Colon (tissue), 2 donors: ENCODE measurements around the gene TRAPPC11.
"Not testable (repeated sequence)": the region's sequence is repeated elsewhere in the genome, so short reads cannot be mapped to it uniquely, and the experiment has no call there.

Experiments used
- FAIRE-seq: peaks from 2 replicates; lab custom pipeline; 2012; peaks lifted over from hg19 to GRCh38; lab: Jason Lieb, UNC
- donor health status: control.
- donor health status: control.

TRAPPC11 gene

DNA sequence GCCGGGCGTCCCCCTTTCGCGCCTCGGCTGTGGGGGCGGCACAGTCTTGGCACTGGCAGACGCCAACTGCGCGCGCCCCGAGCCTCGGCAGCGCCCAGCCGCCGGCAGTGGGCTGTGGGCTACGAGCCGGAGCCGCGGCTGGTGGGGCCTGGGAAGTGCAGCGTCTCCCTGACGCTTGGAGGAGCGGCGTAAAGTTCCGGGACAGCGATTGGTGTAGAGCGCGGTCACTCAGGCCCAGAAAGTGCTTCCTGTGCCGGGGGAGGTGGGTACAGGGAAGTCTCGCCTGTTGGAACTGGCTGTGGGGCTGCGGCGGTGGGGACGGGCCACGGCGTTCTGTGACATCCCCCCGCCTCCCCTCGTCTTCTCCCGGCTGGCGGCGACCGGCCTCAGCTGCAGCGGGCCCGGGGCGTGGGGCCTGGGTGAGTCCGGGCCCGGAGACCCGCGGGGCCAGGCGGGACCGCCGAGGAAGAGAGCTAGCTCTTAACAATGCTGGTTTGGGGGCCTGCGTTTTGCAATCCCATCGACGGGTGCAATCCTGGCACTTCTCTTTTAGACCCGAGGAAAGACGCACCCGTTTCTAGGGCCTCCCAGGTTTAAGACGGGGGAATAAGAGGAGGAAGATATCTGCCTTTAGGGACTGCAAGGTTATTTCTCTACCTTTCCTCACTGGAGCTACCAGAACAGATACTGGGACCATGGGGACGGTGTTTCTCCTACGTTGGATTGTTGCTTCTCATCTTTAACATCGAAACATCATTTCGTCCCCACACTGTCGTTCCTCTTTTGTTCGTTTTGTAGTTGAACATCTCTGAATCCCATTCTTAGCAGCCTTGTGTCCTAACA lies at the start of gene TRAPPC11, which contains the start of gene RWDD4:
Gene TRAPPC11 (plus strand): TSS at position 265 of the 843 bp plus-strand sequence. CDS start 4,575 bp downstream, outside the sequence.
Gene RWDD4 (minus strand): TSS at position 157 of the 843 bp plus-strand sequence. CDS start 233 bp downstream, outside the sequence.
- no peak for FAIRE-seq

DNA sequence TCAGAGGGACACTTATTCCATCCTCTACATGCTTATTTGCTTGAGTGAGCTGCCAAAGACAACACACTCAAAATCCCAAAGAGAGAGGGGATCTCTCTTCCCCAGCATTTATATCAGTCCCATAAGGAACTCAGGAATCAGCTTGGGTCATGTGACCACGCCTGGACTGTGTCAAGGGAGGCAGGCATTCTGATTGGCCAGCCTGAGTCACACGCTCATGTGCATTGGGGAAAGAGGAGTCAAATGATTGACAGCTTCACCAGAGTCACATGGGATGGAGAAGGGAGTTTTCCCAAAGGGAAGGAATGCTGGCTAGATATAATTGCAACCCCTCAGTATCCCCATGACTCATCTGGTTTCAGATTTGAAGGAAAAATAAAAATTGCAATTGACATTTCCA lies 49.1 kb upstream of the TRAPPC11 start:
- FAIRE-seq, result no peak

DNA sequence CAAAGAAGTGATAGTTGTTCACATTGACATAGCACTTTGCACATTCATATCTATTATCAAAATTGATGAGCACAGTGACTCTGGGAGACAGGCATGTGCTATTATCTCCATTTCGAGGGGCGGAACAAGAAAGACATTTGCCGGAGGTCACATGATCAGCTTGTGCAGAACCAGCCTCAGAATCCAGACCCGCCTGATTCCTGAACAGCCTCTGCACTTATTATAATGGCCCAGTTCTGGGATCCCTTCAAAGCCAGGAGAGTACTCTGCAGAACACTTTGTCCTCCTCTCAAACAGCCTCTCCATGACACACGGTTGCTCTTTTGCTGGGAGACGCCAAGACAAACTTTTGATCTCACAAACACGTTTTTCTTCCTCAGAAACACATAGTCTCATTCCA lies 48.5 kb upstream of the TRAPPC11 start:
- FAIRE-seq, result no peak

DNA sequence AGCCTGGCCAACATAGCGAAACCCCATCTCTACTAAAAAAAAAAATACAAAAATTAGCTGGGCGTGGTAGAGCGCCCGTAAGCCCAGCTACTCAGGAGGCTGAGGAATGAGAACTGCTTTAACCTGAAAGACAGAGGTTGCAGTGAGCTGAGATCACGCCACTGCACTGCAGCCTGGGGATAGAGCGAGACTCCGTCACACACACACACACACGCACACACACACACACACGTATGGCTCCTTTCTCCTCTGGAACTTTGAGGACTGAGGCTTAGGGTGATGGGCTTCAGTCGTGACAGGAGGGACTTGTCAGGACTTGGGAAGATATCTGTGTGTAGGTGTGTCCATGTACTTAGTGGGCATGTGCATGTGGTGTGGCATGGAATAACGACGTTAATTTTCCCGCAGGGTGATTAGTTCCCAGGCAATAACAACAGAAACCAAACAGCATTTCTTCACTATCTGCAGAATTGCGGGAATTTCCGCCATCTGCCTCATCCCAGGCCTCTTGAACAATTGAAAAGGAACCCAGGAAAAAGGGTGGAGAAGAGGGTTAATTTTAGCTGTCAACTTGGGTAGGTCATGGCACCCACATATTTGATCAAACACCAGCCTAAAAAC lies 47.8 kb upstream of the TRAPPC11 start:
- no peak for FAIRE-seq

DNA sequence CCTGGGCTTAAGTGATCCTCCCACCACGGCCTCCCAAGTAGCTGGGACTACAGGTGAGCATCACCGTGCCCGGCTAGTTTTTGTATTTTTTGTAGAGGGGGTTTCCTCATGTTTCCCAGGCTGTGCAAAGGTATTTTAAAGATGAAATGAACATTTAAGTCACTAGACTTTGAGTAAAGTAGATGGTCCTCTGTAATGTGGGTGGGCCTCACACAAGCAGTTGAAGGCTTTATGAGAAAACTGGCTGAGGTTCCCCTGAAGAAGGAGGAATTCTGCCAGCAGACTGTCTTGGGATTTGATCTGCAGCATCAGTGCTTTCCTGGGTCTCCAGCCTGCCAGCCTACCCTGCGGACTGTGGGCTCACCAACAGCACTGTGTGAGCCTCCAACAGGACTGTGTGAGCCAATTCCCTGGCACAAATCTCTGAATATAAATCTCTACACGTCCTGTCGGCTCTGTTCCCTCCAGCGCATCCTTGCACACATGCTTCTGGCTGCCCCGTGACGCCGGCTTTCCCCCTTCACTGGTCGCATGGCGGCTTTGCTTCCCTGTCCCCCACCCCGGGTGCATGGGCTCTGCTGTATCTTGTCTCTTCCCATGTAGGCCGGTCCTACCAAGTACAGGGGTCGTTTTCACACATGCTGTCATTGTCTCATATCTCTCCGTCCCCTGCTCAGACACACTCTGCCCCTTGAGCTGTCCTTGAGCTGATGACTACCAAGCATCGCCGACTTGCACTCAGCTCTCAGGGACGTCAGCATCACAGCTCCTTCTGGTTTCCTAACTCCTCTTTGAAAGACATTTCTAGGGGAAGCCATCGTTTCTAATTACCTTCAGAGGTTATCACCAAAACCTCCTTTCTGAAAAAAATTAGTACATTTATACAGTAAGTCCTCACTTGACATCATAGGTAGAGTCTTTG lies 46.5 kb upstream of the TRAPPC11 start:
- no peak for FAIRE-seq

DNA sequence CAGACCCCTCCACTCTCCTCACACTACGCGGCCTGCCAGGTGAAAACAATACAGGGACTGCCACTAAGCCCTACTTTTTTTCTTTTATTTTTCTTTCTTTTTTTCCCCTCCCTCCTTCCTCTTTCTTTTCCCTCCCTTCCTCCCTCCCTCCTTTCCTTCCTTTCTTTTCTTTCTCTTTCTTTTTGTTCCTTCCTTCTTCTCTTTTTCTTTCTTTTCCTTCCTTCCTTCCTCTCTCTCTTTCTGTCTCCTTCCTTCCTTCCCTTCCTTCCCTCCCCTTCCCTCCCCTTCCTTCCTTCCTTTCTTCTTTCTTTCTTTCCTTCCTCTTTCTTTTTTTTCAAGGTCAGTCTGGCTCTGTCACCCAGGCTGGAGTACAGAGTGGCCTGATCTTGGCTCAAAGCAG lies 42.0 kb upstream of the TRAPPC11 start:
- no peak for FAIRE-seq

DNA sequence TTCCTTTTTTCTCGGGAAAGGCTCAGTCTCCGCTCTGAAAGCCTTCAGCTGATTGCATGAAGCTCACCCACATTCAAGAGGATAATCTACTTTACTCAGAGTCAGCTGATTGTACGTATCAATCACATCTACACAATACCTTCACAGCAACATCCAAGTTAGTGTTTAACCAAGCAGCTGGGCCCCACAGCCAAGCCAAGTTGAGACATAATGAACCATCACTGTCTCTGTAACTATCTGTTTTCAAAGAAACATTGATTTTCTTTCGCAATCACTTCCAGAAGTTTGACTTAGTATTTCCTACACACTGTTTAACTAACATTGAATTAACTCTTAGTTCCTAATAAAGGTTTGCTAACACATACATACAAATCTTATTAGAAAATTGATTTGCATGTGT lies 40.4 kb upstream of the TRAPPC11 start:
- FAIRE-seq, result no peak

DNA sequence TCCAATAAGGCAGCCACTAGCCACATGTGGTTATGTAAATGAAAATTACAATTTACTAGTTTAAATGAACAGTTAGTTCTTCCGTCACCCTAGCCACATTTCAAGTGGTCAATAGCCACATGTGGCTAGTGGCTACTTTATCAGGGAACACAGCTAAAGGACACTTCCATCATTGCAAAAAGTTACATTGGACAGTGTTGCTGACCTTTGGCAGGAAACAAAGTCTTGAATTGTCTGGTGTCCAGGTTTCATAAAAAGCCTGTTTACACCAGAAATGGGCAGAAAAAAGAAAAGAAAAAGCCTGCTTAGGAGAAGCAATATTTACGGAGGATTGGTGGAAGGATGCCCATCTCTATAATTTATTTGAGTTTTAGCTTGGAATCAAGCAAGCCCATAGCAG lies 38.7 kb upstream of the TRAPPC11 start:
- no peak for FAIRE-seq

DNA sequence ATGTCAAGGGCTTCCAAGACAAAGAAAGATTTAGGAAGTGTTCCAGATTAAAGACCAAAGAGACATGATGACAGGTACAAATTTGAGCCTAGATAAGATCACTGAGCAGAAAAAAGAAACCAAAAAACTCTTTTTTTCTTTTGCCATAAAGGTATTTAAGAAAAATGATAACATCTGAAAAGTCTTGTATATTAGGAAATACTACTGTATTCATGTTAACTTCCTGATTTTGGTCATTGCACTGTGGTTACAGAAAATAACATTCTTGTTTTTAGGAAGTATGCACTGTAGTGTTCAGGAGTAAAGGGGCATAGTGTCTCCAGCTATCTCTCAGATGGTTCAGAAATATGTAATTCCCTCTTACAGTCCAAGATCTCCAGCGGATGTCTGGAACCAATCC lies 37.2 kb upstream of the TRAPPC11 start:
- no peak for FAIRE-seq

DNA sequence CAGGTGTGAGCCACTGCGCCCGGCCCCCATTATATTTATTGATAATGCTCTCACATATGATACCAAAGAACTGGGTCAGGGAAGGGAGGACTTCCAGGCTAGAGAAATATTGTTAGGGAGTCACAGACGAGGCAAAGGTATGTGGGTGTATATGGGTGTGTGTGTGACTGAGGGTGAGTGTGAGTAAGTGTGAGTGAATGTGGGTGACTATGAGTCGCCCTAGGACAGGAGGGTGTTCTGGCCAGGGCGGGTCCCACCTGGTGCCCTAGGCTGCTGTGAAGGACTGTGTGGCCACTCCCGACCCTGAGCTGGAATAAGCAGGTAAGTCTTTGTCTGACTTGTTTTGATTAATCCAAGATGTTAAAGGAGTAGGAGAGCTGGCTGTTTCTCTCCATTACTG lies 34.5 kb upstream of the TRAPPC11 start:
- no peak for FAIRE-seq

DNA sequence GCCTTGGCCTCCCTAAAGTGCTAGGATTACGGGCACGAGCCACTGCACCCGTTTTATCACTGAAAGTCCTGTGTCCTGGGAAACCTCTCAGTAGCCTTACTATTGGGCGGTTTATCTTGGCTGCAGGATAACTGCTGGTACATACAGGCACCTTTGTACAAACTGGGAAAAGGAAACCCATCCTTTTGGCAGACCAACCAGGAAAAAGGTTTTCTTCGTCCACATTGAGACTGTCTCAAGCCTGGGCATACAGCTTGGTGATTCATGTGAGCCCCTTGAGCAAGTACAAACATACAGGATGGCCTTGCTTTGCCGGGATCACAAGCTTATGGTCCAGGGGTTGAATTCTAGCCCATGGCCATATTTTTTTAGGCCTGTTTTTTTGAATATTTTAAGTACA lies 32.9 kb upstream of the TRAPPC11 start:
- FAIRE-seq, result no peak

DNA sequence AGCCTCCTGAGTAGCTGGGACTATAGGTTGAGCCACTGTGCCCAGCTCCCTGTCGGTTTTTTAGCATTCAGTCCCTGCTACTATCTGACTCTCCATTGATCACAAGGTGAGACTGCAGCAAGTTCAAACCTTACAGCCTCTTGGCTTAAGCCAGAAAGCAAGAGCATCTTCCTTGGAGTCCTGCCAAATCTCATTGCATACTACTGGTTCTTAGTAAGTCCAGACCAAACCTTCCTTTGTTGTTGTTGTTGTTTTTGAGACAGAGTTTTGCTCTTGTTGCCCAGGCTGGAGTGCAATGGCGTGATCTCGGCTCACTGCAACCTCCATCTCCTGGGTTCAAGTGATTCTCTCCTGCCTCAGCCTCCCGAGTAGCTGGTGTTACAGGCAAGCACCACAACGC lies 31.8 kb upstream of the TRAPPC11 start:
- FAIRE-seq, result not testable (repeated sequence)

DNA sequence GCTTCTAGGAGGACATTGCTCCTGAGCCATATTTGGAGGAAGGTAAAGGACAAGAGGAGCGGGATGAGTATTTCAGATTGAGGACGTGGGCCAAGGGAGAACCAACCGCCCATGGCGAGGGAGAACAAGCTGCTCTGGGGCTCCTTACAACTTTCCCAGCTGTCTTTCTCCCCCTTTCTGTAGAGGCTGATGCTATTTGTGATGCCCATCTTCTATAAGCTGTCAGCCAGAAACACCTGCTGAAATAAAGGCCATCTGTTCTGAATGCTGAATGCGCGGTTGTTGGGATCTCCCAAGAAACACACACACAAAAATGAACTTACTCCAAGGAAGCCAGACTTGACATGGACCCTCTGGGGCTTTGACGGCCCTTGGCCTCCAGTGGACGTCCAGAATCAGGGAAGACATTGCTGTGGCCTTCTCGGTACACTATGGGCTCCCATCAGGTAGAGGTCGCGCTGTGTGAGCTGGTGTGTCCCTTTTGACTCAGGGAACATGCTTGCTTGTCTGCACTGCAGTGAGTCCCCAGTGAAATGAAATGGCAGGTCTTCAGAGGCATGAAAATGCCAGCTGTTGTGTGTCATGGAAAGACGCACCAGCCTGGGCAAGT lies 31.0 kb upstream of the TRAPPC11 start:
- no peak for FAIRE-seq

DNA sequence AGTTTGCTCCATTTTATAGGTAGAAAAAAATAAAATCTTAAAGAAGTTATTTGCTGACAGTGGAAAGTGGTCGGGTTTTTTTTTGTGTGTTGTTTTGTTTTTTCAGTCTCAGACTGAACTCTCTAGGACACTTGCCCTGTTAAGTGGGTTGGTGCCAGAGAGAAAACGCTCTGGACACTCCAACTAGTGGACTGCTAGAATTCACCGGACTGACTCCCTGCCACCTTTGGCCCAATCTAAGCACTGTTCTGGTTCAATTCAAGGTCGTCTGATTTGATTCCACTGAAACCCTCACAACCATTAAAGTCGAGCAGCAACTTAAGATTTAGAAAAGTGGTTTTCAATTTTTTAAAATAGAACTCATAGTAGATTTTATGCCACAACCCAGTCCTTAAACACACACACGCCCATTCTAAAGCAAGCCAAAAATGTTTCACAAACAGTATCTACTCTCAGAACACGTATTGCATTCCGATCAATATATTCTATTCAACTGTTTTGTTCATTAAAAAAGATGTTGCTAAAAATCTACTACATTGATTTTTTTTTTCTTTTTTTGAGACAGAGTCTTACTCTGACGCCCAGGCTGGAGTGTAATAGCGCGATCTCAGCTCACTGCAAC lies 27.4 kb upstream of the TRAPPC11 start:
- FAIRE-seq, result no peak

DNA sequence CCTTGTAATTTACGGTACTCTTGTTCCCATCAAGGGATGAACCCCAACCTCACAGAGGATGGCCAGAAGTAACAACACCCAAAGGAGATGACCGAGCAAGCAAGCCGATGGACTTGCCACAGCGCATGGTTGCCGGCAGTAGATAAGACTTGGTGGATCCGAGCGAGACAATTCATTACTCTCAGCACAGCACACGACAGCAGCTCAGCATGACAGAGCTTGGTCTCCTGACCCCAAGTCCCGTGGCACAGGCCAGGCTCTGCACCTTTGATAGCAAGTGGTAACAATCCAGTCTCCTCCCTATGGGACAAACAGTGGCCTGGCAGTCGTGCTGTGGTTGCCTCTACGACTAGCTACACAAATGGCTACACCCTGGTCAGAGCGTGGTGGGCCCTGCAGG lies 26.4 kb upstream of the TRAPPC11 start:
- FAIRE-seq, result no peak

DNA sequence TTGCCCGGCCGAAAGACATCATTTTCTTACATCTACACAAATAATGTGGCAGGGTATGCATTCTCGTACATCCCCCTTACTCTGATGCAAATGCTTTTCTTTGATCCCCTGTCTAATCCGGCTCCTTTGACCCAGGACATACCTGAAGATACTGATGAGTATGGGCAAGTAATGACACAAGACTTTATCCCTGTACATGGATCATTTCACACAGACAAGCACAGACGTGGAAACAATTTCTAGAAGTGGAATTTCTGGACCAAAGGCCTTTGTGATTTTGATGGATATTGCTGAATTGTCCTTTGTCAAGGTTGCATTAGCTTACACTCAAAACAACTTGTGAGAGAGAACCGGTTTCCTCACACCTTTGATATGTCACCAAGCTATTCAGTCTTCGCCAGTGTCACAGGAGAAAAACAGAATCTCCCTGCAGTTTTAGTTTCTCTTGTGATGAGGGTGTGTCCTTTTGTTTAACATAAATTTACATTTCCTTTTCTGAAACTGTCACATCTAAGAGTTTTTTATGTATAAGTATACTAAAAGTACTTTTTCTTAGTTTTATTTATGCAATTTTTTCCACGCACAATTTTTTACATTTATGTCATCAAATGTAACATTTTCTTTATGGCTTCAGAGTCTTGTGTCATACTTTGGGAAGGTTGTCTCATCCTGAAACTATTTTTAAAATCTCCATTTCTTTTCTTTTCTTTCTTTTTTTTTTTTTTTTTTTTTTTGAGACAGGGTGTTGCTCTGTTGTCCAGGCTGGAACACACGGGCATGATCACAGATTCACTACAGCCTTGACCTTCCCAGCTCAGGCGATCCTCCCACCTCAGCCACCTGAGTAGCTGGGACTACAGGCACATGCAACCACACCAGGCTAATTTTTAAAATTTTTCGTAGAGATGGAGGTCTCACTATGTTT lies 25.4 kb upstream of the TRAPPC11 start:
- no peak for FAIRE-seq

DNA sequence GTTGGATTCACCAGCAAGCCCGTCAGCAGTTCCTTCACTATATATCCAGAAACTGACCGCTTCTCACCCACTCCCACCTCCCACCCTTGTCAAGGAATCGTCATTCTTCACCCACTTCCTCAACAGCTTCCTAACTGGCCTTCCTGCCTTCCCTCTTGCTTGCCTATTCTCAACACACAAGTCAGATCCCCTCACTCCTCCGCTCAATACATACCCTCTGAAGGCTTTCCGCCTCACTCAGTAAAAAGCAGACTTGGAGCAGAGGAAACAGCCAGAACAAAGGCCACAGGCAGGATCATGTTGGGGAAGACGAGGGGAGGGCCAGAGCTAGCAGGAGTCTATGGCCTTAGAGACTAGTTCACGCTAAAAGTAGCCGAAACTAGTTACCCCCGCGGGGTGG lies 23.8 kb upstream of the TRAPPC11 start:
- no peak for FAIRE-seq

DNA sequence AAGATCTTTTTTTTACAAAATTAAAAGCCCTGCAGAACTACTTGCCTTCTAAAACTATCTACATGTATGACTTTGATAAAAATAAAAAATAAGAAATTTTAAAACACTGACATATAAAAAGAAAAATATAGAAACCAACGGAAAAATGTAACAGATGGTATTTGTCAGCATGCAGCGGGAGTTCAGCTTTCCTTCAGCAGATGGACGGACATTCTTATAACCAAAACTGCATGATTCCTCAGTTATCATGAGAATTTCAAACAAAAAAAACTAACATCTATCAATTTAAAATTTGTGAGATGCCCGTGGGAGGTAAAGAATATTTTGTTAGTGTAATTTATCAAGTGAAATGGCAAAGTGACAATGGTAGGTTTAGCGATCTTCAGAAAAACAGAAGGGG lies 23.4 kb upstream of the TRAPPC11 start:
- FAIRE-seq, result no peak

DNA sequence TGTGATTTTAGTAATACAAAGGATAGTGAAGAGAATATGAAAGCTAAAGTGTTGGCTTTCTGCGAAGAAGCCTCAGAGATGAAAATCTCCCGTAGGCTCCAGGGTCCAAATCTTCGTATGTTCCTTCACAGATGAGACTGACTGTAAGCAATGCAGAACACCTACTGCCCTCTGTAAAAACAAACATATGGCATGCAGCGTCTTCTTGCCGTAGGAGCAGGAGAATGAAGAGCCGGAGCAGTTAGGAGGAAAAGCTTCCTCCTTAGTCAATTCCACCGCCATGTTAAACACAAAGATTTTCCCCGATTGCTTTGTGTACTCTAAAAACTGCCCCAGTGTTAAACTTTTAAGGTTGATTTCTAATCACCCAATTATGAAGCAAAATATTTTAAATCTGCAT lies 22.6 kb upstream of the TRAPPC11 start:
- FAIRE-seq, result no peak

DNA sequence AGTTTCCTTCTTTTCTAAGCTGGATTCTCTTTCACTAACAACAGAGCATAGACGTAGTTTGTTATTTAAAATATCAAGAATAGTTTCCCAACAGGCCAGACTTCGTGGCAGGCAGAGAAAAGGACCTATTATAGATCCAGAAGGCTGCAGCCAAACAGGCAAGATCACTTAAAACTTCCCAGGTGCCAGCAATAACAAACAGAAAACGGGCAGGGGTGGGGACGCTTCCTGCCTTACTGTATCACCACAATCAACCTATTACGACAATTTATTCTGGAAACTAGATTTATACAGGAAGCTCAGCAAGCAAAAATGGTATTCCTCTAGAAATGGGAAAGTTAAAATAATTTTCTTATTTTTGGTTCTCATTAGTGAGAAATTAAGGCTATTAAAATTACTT lies 22.2 kb upstream of the TRAPPC11 start:
- FAIRE-seq, result no peak

DNA sequence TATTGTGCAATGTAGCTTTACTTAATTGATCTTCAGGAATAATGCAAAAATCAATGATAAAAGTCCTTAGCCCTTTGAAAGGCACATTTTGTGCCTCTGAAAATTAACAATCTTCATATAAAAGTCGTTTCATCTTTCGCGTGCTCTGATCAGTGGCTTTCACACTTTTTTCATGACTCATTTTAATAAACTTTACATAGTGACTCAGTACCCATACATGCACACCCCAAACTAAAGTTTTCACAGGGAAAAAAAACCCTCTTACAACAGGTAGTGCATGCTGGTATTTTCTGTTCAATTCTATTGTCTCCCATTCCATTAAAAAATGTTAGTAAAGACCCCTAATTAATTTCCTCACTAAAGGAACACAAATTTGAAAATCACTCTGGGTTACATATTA lies 21.6 kb upstream of the TRAPPC11 start:
- FAIRE-seq, result no peak
